Skin epidermis (tissue), 12 donors: ENCODE results near the gene KCNH1.

Experiments
- H3K27ac ChIP-seq, 21 experiments: fragments of 200-600 bp; sonication (generic) in 11 of 21; one replicate each; pipeline ENCODE4 v1.5.0; 2020; ENCODE audit warnings: mild to moderate bottlenecking in 3 of 21, inconsistent platforms in 2 of 21, moderate library complexity in 2 of 21
- H3K4me3 ChIP-seq, 7 experiments: fragments of 200-600 bp; sonication (generic) in 2 of 7; one replicate each; pipeline ENCODE4 v1.5.0; 2020; ENCODE audit warnings: inconsistent platforms in 2 of 7, mild to moderate bottlenecking in 2 of 7, moderate library complexity in 1 of 7

Gene KCNH1

GRCh38 chr1:210900820-210901219 is 233.1 kb downstream of the KCNH1 start:
- no peak overlapping the region for H3K27ac ChIP-seq

GRCh38 chr1:210900079-210900478 is 233.9 kb downstream of the KCNH1 start:
- Histone ChIP-seq H3K4me3 (no peak overlapping the region), H3K27ac (no peak overlapping the region)

More at GRCh38 chr1:210900820-210901219, 233.1 kb downstream of the KCNH1 start:
- no peak overlapping the region for H3K4me3 ChIP-seq

- H3K27ac ChIP-seq: no peak overlapping the region
- H3K4me3 ChIP-seq: no peak overlapping the region
Measured at GRCh38 chr1:210899676-210900075, 234.3 kb downstream of the KCNH1 start.

- Histone ChIP-seq H3K27ac (no peak overlapping the region), H3K4me3 (no peak overlapping the region)
Measured at GRCh38 chr1:210898473-210898872, 235.5 kb downstream of the KCNH1 start.

GRCh38 chr1:210883821-210884220 is 250.1 kb downstream of the KCNH1 start:
- no peak overlapping the region for H3K4me3 ChIP-seq
- H3K27ac ChIP-seq: no peak overlapping the region

- H3K27ac ChIP-seq: no peak overlapping the region
- H3K4me3 ChIP-seq: no peak overlapping the region
Measured at GRCh38 chr1:210882414-210883221, 251.3 kb downstream of the KCNH1 start.

- Histone ChIP-seq H3K27ac (no peak overlapping the region), H3K4me3 (no peak overlapping the region)
Measured at GRCh38 chr1:210878564-210878963, 255.4 kb downstream of the KCNH1 start.

GRCh38 chr1:210876275-210876674 is 257.7 kb downstream of the KCNH1 start:
- Histone ChIP-seq H3K4me3 (no peak overlapping the region), H3K27ac (no peak overlapping the region)

- no peak overlapping the region for H3K27ac ChIP-seq
- no peak overlapping the region for H3K4me3 ChIP-seq
Measured at GRCh38 chr1:210866532-210866931, 267.4 kb downstream of the KCNH1 start.

GRCh38 chr1:210857705-210858104 is 276.2 kb downstream of the KCNH1 start:
- H3K27ac ChIP-seq: no peak overlapping the region
- H3K4me3 ChIP-seq: no peak overlapping the region

GRCh38 chr1:210857146-210857663 is 276.7 kb downstream of the KCNH1 start:
- no peak overlapping the region for H3K27ac ChIP-seq
- H3K4me3 ChIP-seq: no peak overlapping the region

GRCh38 chr1:210855440-210855839 is 278.5 kb downstream of the KCNH1 start:
- Histone ChIP-seq H3K27ac (no peak overlapping the region), H3K4me3 (no peak overlapping the region)

GRCh38 chr1:210853276-210853675 is 280.7 kb downstream of the KCNH1 start:
- Histone ChIP-seq H3K4me3 (no peak overlapping the region), H3K27ac (no peak overlapping the region)

GRCh38 chr1:210850556-210850955 is 283.4 kb downstream of the KCNH1 start:
- H3K27ac ChIP-seq: no peak overlapping the region

GRCh38 chr1:210848474-210848873 is 285.5 kb downstream of the KCNH1 start:
- Histone ChIP-seq H3K27ac (no peak overlapping the region), H3K4me3 (no peak overlapping the region)

More at GRCh38 chr1:210850556-210850955, 283.4 kb downstream of the KCNH1 start:
- H3K4me3 ChIP-seq: no peak overlapping the region

- Histone ChIP-seq H3K4me3 (no peak overlapping the region), H3K27ac (no peak overlapping the region)
Measured at GRCh38 chr1:210841926-210842625, 291.9 kb downstream of the KCNH1 start.

GRCh38 chr1:210830034-210831028 is 303.6 kb downstream of the KCNH1 start:
- Histone ChIP-seq H3K4me3 (no peak overlapping the region), H3K27ac (no peak overlapping the region)

GRCh38 chr1:210828996-210829596 is 304.9 kb downstream of the KCNH1 start:
- Histone ChIP-seq H3K4me3 (no peak overlapping the region), H3K27ac (no peak overlapping the region)

- Histone ChIP-seq H3K27ac (no peak overlapping the region), H3K4me3 (no peak overlapping the region)
Measured at GRCh38 chr1:210827481-210827880, 306.5 kb downstream of the KCNH1 start.
